Stimulated activated CD4-positive, alpha-beta T cell treated with anti-CD3 and anti-CD28 coated beads, TNF-alpha, amount 100 ng/mL, for 24 hours (primary cell): Measurements from ENCODE around the gene ZBTB21.
A peak's percentile ranks its signal among the peaks of the same experiment; 100 is the strongest.
"Not testable (repeated sequence)": the region's sequence is repeated elsewhere in the genome, so short reads cannot be mapped to it uniquely, and the experiment has no call there.

Experiments
- DNase-seq, 3 experiments: peaks; one replicate each; pipeline ENCODE4 v3.0.0-alpha.2; 2020; ENCODE audit warnings: low read depth in 3 of 3

ZBTB21 gene

DNA sequence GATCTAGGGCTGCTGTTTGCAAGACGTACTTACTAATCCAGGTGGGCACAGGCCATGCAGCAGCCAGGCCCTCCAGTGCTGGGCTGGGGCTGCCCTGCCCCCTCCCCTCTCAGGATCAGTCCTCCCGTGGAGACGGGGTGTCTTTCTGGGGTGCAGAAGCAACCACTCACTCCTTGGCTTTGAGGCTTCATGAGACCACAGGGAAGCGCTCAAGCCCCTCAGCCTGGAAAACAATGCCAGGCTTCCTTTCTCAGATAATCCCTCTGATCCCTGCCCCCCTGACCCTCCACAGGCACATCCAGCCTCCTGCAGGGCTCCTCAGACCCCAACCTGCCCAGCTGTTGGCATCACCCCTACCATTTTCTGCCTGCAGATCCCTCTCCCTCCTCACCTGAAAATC lies 42.5 kb downstream of the ZBTB21 start:
- DNase-seq = no peak

DNA sequence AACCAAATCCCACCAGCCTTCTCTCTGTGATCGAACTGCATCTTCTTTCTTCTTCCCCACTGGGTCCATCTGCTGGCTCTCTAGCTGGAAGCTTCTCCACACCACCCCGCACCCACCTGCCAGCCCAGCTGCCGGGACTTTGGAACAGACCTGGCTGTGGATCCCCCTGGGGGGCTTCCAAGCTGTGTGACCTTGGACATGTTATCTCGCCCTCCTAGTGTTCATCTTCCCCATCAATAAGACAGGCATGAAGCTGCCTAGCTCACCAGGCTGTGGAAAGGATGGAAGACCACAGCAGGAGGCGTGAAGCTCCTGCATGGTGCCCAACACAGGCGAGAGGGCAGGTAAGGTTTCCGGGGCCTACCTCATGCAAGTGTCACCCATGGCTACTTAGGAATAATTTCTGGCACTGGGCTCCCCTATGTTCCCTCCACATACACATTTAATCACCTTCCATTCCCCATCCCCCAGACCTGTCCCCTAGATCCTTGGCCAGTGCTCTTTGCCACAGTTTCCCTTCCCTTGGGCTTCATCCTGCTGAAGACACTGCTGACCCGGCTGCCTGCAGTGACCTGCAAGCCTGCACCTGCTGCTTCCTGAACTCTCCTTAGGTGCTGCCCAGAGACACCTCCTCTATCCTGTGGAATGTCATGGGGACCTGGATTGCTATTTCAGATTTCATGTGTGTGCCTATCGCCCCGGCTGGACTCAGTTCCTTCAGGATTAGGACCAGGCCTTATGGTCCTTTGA lies 43.1 kb downstream of the ZBTB21 start:
- DNase-seq = no peak

DNA sequence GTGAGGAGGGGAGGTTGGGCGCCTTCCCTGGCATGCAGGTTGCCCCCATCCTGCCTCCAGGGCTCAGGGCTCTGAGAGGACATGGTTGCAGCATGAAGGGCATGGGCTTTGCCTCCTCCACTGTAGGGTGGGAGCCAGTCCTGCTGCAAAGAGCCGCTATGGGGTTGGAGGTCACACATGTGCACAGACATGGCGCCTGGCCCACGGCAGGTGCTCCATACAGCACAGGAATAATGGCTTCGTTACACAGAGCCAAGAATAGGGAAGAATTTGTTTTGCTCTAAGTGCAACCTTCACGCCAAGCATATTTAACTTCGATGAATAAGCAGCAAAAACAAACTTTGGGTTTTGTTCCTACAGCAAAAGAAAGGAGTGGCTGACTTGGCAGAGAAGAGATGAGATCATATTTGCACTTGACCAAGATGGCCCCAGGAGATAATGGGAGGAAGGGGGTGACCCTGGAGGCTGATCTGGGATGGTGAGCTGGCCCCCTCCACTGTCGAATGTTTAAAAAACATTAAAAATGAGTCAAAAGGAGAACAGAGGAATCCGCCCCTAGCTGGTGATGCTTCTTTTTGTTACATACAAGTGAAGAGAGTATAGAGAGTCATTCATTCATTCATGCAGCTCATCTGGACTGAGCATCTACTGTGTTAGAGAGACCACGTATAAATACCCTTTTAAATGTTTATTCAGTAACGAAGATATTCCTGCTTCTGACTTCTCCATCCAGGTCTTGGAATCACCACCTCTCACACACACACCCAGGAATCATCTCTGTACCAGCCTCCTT lies 43.9 kb downstream of the ZBTB21 start:
- DNase-seq = no peak

DNA sequence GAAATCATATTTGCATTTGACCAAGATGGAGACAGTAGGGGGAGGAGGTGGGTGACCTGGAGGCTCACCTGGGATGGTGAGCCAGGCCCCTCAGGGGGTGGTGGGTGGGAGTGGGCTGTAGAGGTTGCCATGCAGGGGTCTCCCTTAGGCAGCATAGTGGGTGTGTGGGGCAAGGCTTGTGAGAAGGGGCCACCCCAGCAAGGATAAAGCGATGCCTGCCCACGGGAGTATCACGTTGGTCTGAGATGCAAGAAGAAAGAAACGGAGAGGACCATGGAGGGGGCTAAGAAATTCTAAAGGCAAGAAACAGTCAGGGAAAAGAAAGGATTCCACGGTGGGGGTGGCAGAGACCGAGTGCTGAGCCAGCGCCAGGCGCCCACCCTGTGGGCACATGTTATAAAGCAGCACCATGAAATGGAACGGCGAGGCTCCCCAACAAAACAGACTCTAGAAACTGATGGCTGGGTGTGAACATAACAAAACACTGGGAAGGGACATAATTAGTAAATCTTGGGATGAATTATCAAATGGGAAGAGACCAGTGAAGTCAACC lies 44.6 kb downstream of the ZBTB21 start:
- DNase-seq = no peak

DNA sequence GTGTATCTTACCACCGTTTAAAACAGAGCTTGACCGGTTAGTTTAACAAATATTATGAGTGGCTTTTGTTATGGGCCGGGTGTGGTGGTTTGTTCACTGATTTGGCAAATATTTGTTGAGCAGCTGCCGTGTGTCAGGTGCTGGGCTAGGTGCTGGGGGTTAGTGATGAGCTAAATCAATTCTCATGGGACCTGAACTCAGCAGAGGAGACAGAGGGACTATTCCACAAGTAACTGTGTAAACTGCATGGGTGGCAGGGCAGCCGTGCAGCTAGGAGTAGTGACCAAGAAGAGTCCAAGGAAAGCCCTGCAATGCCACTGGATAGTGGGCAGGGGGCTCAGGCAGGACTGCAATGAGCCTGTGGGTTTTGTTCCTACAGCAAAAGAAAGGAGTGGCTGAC lies 45.1 kb downstream of the ZBTB21 start:
- no peak for DNase-seq

DNA sequence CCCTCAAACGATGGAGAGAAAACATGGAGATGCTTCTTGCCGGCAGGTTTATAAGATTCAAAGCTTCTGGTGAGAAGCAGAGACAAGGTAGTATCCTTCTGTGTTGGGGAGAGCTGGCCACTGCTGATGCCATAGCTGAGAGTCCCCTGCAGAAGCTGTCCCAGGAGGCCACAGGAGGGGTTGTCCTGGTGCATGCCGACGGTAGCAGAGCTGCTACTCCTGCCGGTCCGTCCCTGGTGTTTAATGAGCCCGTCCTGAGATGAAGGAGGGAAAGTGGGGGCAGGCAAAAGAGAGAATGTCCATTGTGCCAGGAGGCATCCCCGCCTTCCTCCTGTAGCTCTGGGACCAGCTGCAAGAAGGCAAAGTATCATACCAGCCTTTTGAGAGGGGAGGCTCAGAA lies 46.0 kb downstream of the ZBTB21 start:
- DNase-seq = no peak

DNA sequence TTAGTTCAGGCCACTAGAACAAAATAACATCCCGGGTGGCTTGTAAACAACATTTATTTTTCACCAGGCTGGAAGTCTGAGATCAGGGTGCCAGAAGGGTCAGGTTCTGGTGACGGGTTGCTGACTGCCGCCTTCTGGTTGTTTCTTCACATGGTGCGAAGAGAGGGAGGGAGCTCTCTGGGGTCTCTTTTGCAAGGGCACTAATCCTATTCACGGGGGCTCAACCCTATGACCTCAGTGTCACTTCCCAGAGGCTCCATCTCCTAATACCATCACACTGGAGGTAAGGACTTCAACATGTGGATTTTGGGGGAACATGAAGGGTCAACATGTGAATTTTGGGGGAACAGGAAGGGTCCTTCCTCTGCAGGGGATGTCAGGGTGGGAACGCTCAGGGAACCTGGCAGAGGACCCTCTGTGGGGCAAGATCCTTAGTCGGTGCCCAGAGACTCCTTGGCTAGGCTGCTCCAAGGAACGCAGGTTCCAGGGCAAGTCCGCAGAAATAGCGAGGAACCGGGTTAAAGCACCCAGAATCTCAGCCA lies 47.7 kb downstream of the ZBTB21 start:
- no peak for DNase-seq

DNA sequence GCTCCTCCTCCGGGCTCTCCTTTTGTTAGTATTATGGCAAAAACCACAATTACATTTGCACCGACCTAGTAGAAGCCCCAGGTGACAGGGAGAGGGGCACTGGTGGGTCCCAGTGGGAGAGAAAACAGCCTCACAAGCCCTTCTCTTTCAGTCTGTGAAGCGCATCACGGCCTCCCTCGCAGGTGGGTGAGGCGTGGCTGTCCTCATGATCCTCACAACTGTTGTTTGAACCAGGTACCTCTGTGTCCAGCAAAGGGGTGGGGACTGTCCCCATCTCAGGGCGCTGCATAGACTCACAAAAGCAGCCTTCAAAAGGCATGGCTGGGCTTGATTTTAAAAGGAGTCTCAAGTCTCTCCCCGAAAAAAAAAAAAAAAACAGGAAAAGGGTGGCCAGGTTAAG lies 48.4 kb downstream of the ZBTB21 start:
- DNase-seq = no peak

DNA sequence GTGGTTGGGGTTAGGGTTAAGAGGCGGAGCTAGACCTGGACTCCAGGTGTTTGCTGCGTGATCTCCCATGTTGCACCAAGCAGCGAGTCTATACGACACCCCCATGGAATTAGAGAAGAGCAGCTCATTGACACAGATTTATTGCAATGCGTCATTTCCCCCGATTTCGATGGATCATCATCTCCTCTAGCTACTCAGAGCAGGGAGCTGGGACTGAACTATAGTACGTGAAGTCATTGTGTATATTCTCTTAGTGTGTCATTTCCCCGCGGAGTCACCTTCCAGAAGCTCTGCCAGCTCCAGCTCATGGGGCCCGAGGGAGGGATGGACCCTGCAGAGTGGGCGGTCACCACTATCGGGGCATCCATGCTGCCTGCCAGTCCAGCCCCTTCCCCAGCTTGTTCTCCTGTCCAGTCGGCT lies 48.9 kb downstream of the ZBTB21 start:
- DNase-seq = no peak

DNA sequence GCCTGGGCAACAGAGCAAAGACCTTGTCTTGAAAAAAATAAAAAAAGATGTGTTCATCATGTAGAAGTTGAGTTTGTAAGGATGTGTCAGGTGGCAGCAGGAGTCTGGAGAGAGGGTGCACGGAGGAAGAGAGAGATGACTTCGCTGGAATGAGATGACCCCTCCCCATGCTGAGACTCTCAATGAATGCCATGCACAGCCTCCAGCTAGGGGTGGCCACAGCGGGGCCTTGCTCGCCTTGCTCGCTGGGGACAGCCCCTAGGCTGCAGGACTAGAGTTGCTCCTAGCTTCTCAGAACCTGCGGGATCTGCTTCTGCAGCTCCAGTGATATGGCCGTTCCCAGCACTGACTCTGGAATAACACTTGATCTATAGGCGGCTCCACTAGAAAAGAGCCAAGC lies 49.8 kb downstream of the ZBTB21 start:
- no peak for DNase-seq

DNA sequence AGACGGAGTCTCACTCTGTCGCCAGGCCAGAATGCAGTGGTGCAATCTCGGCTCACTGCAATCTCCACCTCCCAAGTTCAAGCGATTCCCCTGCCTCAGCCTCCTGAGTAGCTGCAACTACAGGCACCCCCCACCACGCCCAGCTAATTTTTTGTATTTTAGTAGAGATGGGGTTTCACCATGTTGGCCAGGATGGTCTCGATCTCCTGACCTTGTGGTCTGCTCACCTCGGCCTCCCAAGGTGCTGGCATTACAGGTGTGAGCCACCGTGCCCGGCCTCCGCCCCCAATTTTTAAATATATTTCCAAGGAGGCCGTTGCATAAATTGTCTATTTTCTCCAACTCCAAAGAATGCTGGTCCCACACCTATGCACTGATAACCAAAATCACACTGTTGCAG lies 50.5 kb downstream of the ZBTB21 start:
- DNase-seq = not testable (repeated sequence)

DNA sequence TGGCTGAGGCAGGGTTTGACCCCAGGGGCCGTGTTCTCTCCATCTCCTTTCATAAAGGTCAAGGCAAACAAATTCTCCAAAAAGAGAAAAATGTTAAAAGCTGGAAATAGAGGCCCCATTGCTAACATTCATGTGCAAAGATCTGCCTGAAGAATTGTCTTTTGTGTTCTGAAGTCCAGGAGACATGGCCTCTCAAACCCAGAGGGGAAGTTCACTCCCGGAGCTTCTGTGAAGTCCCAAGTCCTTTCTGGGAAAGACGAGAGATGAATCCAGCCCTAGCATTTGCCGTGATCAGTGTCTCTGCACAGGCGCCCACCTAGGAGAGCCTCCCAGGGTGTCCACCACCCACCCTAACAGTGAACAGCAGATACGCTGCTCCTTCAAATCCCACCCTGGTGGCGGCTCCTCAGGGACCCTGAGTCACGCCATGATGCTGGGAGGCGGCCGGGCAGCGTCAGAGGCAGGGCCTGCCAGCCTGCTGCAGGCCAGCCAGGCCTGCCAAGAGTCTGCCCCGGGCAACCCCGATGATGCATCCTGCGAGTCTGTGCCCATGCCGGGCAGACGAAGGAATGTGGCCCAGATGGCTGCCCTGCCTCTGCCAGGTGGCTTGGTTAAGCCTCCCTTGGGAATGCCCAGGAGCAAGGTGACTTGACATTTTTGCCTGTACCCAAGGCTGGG lies 51.1 kb downstream of the ZBTB21 start:
- DNase-seq = no peak

DNA sequence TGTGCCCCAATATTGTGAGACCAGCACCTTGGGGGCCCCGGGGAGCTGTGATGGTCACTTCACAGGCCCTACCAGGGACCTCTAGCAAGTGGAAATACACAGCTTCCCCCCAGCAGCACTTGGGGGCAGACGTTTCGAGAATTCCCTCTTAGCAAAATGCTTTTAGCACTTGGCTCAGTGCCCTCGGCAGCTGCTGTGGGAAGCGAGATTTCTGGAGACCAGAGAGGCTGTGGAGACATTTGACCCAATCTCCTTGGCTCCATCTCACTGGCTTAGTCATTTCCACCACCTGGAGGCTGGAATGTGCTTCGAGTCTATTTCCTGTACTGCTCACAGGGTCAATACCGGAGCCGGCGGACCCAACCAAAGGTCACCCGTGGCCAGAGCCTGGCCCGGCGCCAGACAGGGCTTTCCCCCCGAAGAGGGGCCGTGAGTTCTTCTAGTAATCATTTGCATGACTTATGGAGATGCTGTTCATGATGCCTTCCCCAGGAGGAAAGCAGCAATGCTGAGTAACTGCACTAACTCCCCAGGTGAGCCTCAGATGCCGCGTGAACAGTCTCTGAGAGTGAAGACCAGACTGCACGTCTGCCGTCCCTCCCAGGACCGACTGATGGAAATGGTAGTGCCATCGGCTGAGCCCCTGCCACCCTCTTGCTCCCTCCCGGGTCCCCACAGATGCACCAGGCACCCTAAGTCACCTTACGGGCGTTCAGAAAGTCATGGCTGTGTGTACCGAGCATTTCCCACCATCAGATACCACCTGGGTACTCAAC lies 52.0 kb downstream of the ZBTB21 start:
- DNase-seq = no peak

DNA sequence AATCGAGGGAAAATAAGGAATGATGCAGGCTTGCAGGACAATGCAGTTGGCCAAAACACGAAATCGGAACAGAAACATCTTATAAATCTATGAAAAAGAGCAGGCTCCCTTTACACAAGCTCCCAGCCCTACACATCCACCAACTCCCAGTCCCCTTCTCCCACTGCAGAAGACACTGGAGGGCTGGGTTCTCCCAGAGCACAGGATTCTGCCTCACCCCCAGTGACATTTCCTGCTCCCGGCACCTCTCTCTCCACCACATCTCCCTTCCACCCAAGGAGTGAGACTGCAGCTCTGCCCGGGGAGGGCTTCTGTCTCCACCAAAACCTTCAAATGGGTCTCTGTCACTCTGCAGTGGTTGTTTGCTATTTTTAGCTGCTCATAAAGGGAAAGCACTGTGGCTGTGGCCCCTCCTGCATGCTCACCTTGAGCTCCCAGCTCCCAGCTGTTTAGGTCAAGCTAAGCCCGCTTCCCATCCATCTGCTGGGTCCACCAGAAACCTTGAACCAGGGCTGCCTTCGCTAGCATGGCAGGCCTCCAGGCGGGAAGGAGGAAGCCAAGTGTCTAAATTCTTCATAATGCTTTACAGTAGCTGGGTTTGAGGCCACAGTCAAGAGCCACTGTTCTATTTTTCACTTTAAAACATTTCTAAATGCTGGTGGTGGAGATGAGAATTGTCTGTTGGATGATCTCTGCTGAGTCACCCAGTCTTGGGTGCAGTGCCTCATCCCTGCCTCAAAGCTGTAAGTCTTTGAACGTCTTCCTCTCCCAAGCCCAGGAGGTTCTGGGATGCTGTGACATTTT lies 53.0 kb downstream of the ZBTB21 start:
- no peak for DNase-seq

DNA sequence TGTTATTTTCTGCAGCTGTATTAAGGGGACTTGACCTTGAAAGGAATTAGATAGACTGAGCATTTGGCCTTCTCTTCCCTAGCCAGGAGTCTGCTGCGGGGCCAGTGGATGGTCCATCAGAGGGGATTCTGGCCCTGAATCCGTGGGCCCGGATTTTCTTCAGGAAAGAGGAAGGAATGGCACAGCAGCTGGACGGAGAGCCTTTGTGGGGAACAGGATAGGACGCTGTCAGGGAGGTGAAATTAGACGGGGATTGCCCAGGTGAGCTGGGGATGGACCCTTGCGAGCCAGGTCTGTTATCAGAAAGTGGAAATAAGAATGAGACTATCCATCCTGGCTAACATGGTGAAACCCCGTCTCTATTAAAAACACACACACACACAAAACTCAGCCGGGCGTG lies 54.6 kb downstream of the ZBTB21 start:
- DNase-seq = no peak

DNA sequence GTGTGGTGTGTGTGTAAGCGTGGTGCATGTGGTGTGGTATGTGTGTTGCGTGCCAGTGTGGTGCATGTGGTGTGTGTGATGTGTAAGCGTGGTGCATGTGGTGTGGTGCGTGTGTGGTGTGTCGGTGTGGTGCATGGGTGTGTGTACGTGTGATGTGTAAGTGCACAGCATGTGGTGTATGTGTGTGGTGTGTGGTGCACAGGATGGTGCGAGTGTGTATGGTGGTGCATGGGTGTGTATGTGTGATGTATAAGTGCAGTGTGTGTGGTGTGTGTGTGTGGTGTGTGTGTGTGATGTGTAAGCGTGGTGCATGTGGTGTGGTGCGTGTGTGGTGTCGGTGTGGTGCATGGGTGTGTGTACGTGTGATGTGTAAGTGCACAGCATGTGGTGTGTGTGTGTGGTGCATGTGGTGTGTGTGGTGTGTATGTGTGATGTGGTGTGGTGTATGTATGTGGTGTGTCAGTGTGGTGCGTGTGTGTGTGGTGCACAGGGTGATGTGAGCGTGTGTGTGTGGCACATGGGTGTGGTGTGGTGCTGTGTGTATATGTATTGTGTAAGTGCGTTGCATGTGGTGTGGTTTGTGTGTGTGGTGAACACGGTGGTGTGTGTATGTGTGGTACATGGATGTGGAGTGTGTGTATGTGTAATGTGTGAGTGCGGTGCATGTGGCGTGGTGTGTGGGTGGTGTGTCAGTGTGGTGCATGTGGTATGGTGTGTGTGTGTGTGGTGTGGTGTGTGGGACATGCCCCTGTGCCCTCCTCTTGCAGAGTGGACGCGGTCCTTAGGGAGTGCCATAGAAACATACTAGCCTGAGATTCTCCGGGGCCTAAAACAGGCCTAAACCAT lies 55.3 kb downstream of the ZBTB21 start:
- no peak for DNase-seq

DNA sequence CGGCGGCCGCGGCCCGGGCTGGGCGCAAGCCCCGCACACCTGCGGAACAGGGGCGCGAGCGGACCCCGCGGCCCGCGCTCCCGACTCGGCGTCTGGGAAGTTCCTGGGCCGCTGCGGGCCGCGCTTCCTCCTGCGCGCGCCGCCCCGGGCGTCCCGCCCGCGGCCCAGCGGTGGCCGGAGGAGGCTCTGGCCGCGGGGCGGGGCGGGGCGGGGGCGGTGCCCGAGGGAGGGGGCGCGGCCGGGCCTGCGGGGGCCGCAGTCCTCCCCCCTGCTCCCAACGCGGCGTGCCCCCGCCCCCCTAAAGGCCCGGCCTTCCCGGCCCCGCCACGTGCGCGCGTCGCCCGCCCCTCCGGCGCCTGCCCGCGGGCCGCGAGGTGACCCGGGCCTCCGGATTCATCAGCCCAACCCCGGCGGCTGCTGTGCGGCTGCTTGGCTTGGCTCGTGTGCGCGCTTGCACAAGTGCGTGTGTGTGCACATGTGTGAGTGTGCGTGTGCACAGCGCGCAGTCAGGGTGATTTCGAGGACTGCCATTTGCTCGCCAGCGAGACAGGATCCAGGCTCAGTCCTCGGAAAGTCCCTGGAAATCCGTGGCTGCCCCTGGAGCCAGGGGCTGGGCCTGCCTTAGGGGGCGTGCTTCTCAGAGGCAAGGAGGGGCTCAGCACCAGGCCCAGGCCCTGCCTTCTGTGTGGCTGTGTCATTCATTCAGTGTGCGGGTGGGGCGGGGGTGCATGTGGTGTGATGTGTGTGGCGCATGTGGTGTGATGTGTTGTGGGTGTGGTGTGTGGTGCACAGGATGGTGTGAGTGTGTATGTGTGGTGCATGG lies 56.1 kb downstream of the ZBTB21 start, which contains the start of gene C2CD2:
Gene C2CD2, minus strand, starts transcription at position 188 of the 823 bp plus-strand sequence. CDS start 370 bp downstream, outside the sequence.
- DNase-seq = peak in 1 of 3 experiments; percentile 34

DNA sequence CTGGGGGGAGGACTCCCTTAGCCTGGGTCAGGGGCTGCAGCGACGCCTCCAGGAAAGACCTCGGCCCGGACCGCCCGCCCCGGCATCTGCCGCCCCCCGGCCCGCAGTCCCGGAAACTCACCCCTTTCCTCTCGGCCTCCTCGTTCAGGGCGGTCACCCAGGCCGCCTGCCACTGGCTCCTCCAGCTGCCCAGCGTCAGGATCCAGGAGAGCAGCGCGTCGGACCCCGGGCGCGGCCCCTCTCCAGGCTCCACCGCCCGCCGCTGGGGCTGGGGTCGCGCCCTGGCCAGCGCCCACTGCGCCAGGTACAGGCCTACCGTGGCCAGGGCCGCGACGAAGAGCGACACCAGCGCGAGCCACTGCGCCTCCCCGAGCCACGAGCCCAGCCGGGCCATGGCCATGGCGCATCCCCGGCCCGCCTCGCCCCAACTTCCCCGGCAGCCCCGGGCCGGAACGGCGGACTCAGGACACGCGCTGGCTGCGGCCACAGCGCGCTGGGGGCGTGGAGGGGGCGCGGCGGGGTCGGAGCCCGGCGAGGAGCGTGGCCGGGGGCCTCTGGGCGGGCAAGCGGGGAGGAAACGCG lies 56.8 kb downstream of the ZBTB21 start:
- DNase-seq = no peak
